ENCODE data around the gene GUCY1A2.

Gene GUCY1A2

GRCh38 chr11:106706355-106706754, 311.9 kb downstream of the GUCY1A2 start:
- no peak for TF ChIP-seq CTCF (IDR thresholded peaks at IDR 0.05; ENCODE audit: low read depth, low read length)
- Histone ChIP-seq H3K9me3 (no peaks in the 10 kb centered on the region), H3K36me3 (no peaks in the 10 kb centered on the region), H3K27me3 (no peaks in the 10 kb centered on the region; the same call in 1 of the 2 replicates), H3K4me1 (no peaks in the 10 kb centered on the region), H3K4me3 (ENCODE audit: low read depth, low read length) (no peak overlapping the region)
- DNase-seq, result no peak

GRCh38 chr11:106702805-106703204, 315.5 kb downstream of the GUCY1A2 start:
- DNase-seq, result no peak
- no peaks in the 10 kb centered on the region for H3K9me3 ChIP-seq
- no peaks in the 10 kb centered on the region for H3K4me1 ChIP-seq
- H3K4me3 ChIP-seq (ENCODE audit: low read depth, low read length), result no peak overlapping the region
- no peaks in the 10 kb centered on the region for H3K36me3 ChIP-seq
- H3K27me3 ChIP-seq, result no peaks in the 10 kb centered on the region; the same call in 1 of the 2 replicates
- TF ChIP-seq CTCF (IDR thresholded peaks at IDR 0.05; ENCODE audit: low read depth, low read length), result no peak

- Histone ChIP-seq H3K36me3 (no peaks in the 10 kb centered on the region), H3K4me3 (ENCODE audit: low read depth, low read length) (no peak overlapping the region), H3K4me1 (no peaks in the 10 kb centered on the region), H3K9me3 (no peaks in the 10 kb centered on the region), H3K27me3 (no peaks in the 10 kb centered on the region)
- TF ChIP-seq CTCF (IDR thresholded peaks at IDR 0.05; ENCODE audit: low read depth, low read length), result no peak
- DNase-seq, result no peak
These were observed 321.2 kb downstream of the GUCY1A2 start for GRCh38 chr11:106697058-106697457.

GRCh38 chr11:106695506-106695905, 322.8 kb downstream of the GUCY1A2 start:
- no peak for TF ChIP-seq CTCF (IDR thresholded peaks at IDR 0.05; ENCODE audit: low read depth, low read length)
- Histone ChIP-seq H3K36me3 (no peaks in the 10 kb centered on the region), H3K9me3 (no peaks in the 10 kb centered on the region), H3K4me1 (no peaks in the 10 kb centered on the region), H3K4me3 (ENCODE audit: low read depth, low read length) (no peak overlapping the region), H3K27me3 (no peaks in the 10 kb centered on the region)
- no peak for DNase-seq

- TF ChIP-seq CTCF (IDR thresholded peaks at IDR 0.05; ENCODE audit: low read depth, low read length), result no peak
- Histone ChIP-seq H3K4me3 (ENCODE audit: low read depth, low read length) (no peak overlapping the region), H3K9me3 (no peaks in the 10 kb centered on the region), H3K27me3 (no peaks in the 10 kb centered on the region), H3K4me1 (no peaks in the 10 kb centered on the region), H3K36me3 (no peaks in the 10 kb centered on the region)
- DNase-seq, result no peak
These were observed 323.8 kb downstream of the GUCY1A2 start for GRCh38 chr11:106694501-106694900.

- Histone ChIP-seq H3K4me3 (ENCODE audit: low read depth, low read length) (no peak overlapping the region), H3K36me3 (no peaks in the 10 kb centered on the region), H3K9me3 (no peaks in the 10 kb centered on the region), H3K4me1 (no peaks in the 10 kb centered on the region), H3K27me3 (no peaks in the 10 kb centered on the region)
- no peak for DNase-seq
- no peak for TF ChIP-seq CTCF (IDR thresholded peaks at IDR 0.05; ENCODE audit: low read depth, low read length)
These were observed 326.4 kb downstream of the GUCY1A2 start for GRCh38 chr11:106691807-106692365.

Measured in BE2C (cell line).